Mesothelial cell of epicardium (in vitro differentiated cells): ENCODE data around the gene TLK1. TPM values are rescaled to one million over a fixed set of nuclear protein-coding genes. Genes with fewer than 3 reads are reported as not detected.

Experiments
- DNase-seq, 2 experiments: peaks; one replicate each; pipeline ENCODE4 v3.0.0; 2021; ENCODE audit warnings: low spot score in 2 of 2; ENCODE audit not compliant: unreplicated experiment in 2 of 2
- H3K27ac Mint-ChIP-seq: 2 replicates; pipeline ENCODE4 v1.8.0; 2021; ENCODE audit warnings: mixed read lengths
- H3K27me3 Mint-ChIP-seq: 2 replicates; pipeline ENCODE4 v1.8.0; 2021; ENCODE audit warnings: low read depth, mixed read lengths
- H3K36me3 Mint-ChIP-seq: 2 replicates; pipeline ENCODE4 v1.8.0; 2021; ENCODE audit warnings: mixed read lengths
- H3K4me1 Mint-ChIP-seq: 2 replicates; pipeline ENCODE4 v1.8.0; 2021; ENCODE audit warnings: mixed read lengths
- H3K4me3 Mint-ChIP-seq: 2 replicates; pipeline ENCODE4 v1.8.0; 2021; ENCODE audit warnings: mild to moderate bottlenecking, moderate library complexity, mixed read lengths
- H3K9me3 Mint-ChIP-seq: 2 replicates; pipeline ENCODE4 v1.8.0; 2021; ENCODE audit warnings: mixed read lengths
- CTCF ChIP-seq: fragments of 200-600 bp; sonication (generic); IDR thresholded peaks from one replicate; pipeline ENCODE4 v1.5.0; 2021; ENCODE audit warnings: antibody characterized with exemption; ENCODE audit not compliant: unreplicated experiment
- total RNA-seq: library from RNA; stranded (reverse); gene quantifications from 3 replicates; pipeline ENCODE4 v1.2.1, GENCODE V29; 2021

TLK1 gene
- total RNA-seq, 1 donor from 2014 or later: 72.0 TPM

GRCh38 chr2:171069286-171069956 is 91.3 kb downstream of the TLK1 start:
- DNase-seq: no peak
- no peak for TF ChIP-seq CTCF
- H3K9me3 Mint-ChIP-seq: peaks cover 17% of the 10 kb centered on the region
- H3K27ac Mint-ChIP-seq: peak overlapping the region; percentile 37
- peaks cover 1% of the 10 kb centered on the region for H3K4me1 Mint-ChIP-seq
- peaks cover 30% of the 10 kb centered on the region for H3K36me3 Mint-ChIP-seq
- H3K4me3 Mint-ChIP-seq: no peak overlapping the region
- H3K27me3 Mint-ChIP-seq: no peaks in the 10 kb centered on the region

- peaks cover 13% of the 10 kb centered on the region for H3K36me3 Mint-ChIP-seq
- DNase-seq: no peak
- no peak for TF ChIP-seq CTCF
- H3K9me3 Mint-ChIP-seq: peaks cover 9% of the 10 kb centered on the region
- H3K27ac Mint-ChIP-seq: no peak overlapping the region
- no peaks in the 10 kb centered on the region for H3K27me3 Mint-ChIP-seq
- no peak overlapping the region for H3K4me3 Mint-ChIP-seq
- H3K4me1 Mint-ChIP-seq: peaks cover 3% of the 10 kb centered on the region
These were observed 94.6 kb downstream of the TLK1 start for GRCh38 chr2:171066110-171066509.

GRCh38 chr2:171057575-171057974 is 103.1 kb downstream of the TLK1 start:
- H3K27ac Mint-ChIP-seq: no peak overlapping the region
- H3K9me3 Mint-ChIP-seq: peaks cover 7% of the 10 kb centered on the region
- H3K4me3 Mint-ChIP-seq: no peak overlapping the region
- TF ChIP-seq CTCF: no peak
- H3K4me1 Mint-ChIP-seq: no peaks in the 10 kb centered on the region
- H3K27me3 Mint-ChIP-seq: no peaks in the 10 kb centered on the region
- peaks cover 34% of the 10 kb centered on the region for H3K36me3 Mint-ChIP-seq
- DNase-seq: no peak

- no peaks in the 10 kb centered on the region for H3K4me1 Mint-ChIP-seq
- H3K4me3 Mint-ChIP-seq: no peak overlapping the region
- H3K9me3 Mint-ChIP-seq: peaks cover 7% of the 10 kb centered on the region
- no peaks in the 10 kb centered on the region for H3K27me3 Mint-ChIP-seq
- peak overlapping the region; percentile 13 for H3K27ac Mint-ChIP-seq
- TF ChIP-seq CTCF: no peak
- no peak for DNase-seq
- peaks cover 40% of the 10 kb centered on the region for H3K36me3 Mint-ChIP-seq
These were observed 104.4 kb downstream of the TLK1 start for GRCh38 chr2:171056307-171056706.

- Mint-ChIP-seq H3K27me3 (no peaks in the 10 kb centered on the region), H3K27ac (no peak overlapping the region), H3K4me1 (no peaks in the 10 kb centered on the region), H3K36me3 (peaks cover 40% of the 10 kb centered on the region), H3K9me3 (no peaks in the 10 kb centered on the region), H3K4me3 (no peak overlapping the region)
- no peak for DNase-seq
- no peak for TF ChIP-seq CTCF
These were observed 111.0 kb downstream of the TLK1 start for GRCh38 chr2:171049691-171050090.
